Tibial nerve (tissue), 3 donors: ENCODE data around the gene GPC3.

Source experiments
- CTCF ChIP-seq, 5 experiments: fragments of 200-600 bp in 3 of 5; fragments of 450-650 bp in 2 of 5; sonication (generic) in 3 of 5; IDR thresholded peaks; one replicate each; pipeline ENCODE4 v1.5.1; 2016 to 2019; ENCODE audit warnings: antibody characterized with exemption in 5 of 5, mild to moderate bottlenecking in 3 of 5, moderate library complexity in 2 of 5
- POLR2A ChIP-seq, 2 donors: fragments of 450-650 bp; IDR thresholded peaks; one replicate each; pipeline ENCODE4 v1.6.1; 2017; ENCODE audit warnings: antibody characterized with exemption in 2 of 2, mild to moderate bottlenecking in 2 of 2, moderate library complexity in 2 of 2

- TF ChIP-seq CTCF (IDR thresholded peaks at IDR 0.05) = no peak
- TF ChIP-seq POLR2A (IDR thresholded peaks at IDR 0.05) = no peak
Observed at GRCh38 chrX:133514486-133514885, 470.9 kb downstream of the GPC3 start.
